Measurements from ENCODE around the gene CISD3.

DNA sequence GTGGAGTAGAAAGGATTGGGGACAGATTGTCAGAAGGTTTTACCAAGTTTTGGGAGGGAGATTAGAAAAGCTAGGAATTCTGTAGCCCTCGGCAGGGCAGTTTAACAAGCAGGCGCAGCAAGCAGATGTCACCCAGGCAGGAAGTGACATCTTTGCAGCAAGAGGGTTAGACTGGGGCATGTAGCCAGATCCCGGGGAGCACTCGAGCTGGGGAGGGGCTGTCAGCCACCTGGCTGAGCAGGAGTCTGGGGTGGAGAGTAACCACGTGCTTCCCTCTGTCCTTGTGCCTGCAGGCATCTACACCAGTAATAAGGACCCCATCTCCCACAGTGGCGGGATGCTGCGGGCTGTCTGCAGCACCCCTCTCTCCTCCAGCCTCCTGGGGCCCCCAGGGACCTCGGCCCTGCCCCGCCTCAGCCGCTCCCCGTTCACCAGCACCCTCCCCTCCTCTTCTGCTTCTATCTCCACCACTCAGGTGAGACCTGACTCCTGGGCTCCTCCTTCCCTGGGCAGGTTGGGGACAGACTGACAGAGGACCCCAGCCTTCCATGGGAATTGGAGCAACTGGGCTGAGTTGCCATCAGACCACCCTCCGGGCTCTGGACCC, 12.9 kb upstream of the CISD3 start:
- TF ChIP-seq, protein P1, sequence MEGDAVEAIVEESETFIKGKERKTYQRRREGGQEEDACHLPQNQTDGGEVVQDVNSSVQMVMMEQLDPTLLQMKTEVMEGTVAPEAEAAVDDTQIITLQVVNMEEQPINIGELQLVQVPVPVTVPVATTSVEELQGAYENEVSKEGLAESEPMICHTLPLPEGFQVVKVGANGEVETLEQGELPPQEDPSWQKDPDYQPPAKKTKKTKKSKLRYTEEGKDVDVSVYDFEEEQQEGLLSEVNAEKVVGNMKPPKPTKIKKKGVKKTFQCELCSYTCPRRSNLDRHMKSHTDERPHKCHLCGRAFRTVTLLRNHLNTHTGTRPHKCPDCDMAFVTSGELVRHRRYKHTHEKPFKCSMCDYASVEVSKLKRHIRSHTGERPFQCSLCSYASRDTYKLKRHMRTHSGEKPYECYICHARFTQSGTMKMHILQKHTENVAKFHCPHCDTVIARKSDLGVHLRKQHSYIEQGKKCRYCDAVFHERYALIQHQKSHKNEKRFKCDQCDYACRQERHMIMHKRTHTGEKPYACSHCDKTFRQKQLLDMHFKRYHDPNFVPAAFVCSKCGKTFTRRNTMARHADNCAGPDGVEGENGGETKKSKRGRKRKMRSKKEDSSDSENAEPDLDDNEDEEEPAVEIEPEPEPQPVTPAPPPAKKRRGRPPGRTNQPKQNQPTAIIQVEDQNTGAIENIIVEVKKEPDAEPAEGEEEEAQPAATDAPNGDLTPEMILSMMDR (IDR thresholded peaks at IDR 0.05 in 8 of 11, conservative IDR thresholded peaks at IDR 0.05 in 3 of 11), result no peak
- TF ChIP-seq POLR2A (IDR thresholded peaks at IDR 0.05), result no peak
- peak in 2 of 3 donors; percentile 28 to 53 for TF ChIP-seq POLR2AphosphoS5 (IDR thresholded peaks at IDR 0.05)

All from spleen (tissue), 7 donors.